PC-3 (cell line): ENCODE measurements around the gene ESYT2. TPM values are rescaled to one million over a fixed set of nuclear protein-coding genes. Genes with fewer than 3 reads are reported as not detected.
A peak's percentile ranks its signal among the peaks of the same experiment; 100 is the strongest.

Experiments
- ATAC-seq: fragments of 200-7000 bp; cut with Tn5 transposase; 2 replicates; pipeline ENCODE4 v1.9.1; 2020; ENCODE audit warnings: mild to moderate bottlenecking, moderate library complexity
- BruUV-seq: library from RNA; stranded (reverse); fragments of 400-500 nt; replicated peaks from 2 replicates; lab custom pipeline; 2021; lab: Mats Ljungman, UMichigan
- CTCF ChIA-PET: fragments of 300-600 bp; sonication (Branson Sonifier 250); formaldehyde crosslinking; loops from one replicate; lab custom pipeline; 2022; ENCODE audit warnings: antibody characterized with exemption; lab: Charles Lee
- POLR2A ChIA-PET: fragments of 300-600 bp; sonication (Branson Sonifier 250); formaldehyde crosslinking; loops from one replicate; lab custom pipeline; 2022; ENCODE audit warnings: antibody characterized with exemption; ENCODE audit not compliant: unreplicated experiment; lab: Charles Lee
- DNase-seq: peaks from one replicate; pipeline ENCODE4 v3.0.0-alpha.2; 2015
- H2AFZ ChIP-seq: fragments of 300-600 bp; sonication (generic); 2 replicates; pipeline ENCODE4 v1.6.0; 2016; ENCODE audit warnings: antibody characterized with exemption, low read length
- H3F3A ChIP-seq: fragments of 300-600 bp; sonication (generic); one replicate; pipeline ENCODE4 v1.6.0; 2017; ENCODE audit warnings: antibody characterized with exemption, low read length, control low read depth, mild to moderate bottlenecking; ENCODE audit not compliant: unreplicated experiment
- H3K27ac ChIP-seq: fragments of 300-600 bp; sonication (generic); 2 replicates; pipeline ENCODE4 v1.5.1; 2016; ENCODE audit warnings: mild to moderate bottlenecking, low read length
- H3K27me3 ChIP-seq: fragments of 300-600 bp; sonication (generic); 2 replicates; pipeline ENCODE4 v1.6.1; 2016; ENCODE audit warnings: low read length, mixed read lengths
- H3K36me3 ChIP-seq: fragments of 300-600 bp; sonication (generic); 2 replicates; pipeline ENCODE4 v1.6.1; 2016; ENCODE audit warnings: low read depth, mixed run types, low read length, mixed read lengths
- H3K4me1 ChIP-seq: fragments of 300-600 bp; sonication (generic); 2 replicates; pipeline ENCODE4 v1.5.1; 2016; ENCODE audit warnings: low read length; ENCODE audit not compliant: insufficient read depth
- H3K4me2 ChIP-seq: fragments of 300-600 bp; sonication (generic); 2 replicates; pipeline ENCODE4 v1.6.0; 2016; ENCODE audit warnings: low read length
- H3K4me3 ChIP-seq: fragments of 300-600 bp; sonication (generic); 2 replicates; pipeline ENCODE4 v1.5.1; 2016; ENCODE audit warnings: mild to moderate bottlenecking, low read length, mixed read lengths
- H3K79me2 ChIP-seq: fragments of 300-600 bp; sonication (generic); 2 replicates; pipeline ENCODE4 v1.6.1; 2017; ENCODE audit warnings: low read length, mixed read lengths
- H3K9ac ChIP-seq: fragments of 300-600 bp; sonication (generic); 2 replicates; pipeline ENCODE4 v1.6.0; 2016; ENCODE audit warnings: mild to moderate bottlenecking, low read length
- H3K9me2 ChIP-seq: fragments of 300-600 bp; sonication (generic); replicated peaks from 2 replicates; pipeline ENCODE4 v1.6.1; 2016; ENCODE audit warnings: mixed run types, low read length, mixed read lengths
- H3K9me3 ChIP-seq: fragments of 300-600 bp; sonication (generic); 2 replicates; pipeline ENCODE4 v1.6.1; 2016; ENCODE audit warnings: low read length, mixed read lengths
- H4K20me1 ChIP-seq: fragments of 300-600 bp; sonication (generic); 2 replicates; pipeline ENCODE4 v1.6.1; 2016; ENCODE audit warnings: low read length, mixed read lengths
- EZH2 ChIP-seq: fragments of 300-600 bp; sonication (generic); IDR thresholded peaks from one replicate; pipeline ENCODE4 v1.6.1; 2017; ENCODE audit warnings: antibody characterized with exemption, mild to moderate bottlenecking, low read length; ENCODE audit not compliant: unreplicated experiment
- EZH2phosphoT487 ChIP-seq: fragments of 300-600 bp; sonication (generic); IDR thresholded peaks from 2 replicates; pipeline ENCODE4 v1.6.1; 2018; ENCODE audit warnings: mild to moderate bottlenecking, antibody characterized with exemption, low read length, borderline replicate concordance
- intact Hi-C: fragments of 100-400 bp; cut with micrococcal nuclease; formaldehyde crosslinking; loops from 2 replicates; pipeline ENCODE4 v1.9.0; 2023
- total RNA-seq: library from RNA; depleted of rRNA; stranded (reverse); fragments of >200 nt; gene quantifications from 2 replicates; pipeline ENCODE4 v1.2.3, GENCODE V29; 2014
- TF ChIP-seq, protein P1 (sequence below): fragments of 300-600 bp; sonication (generic); conservative IDR thresholded peaks from 2 replicates; pipeline ENCODE4 v1.5.1; 2017; ENCODE audit warnings: antibody characterized with exemption, low read depth, mild to moderate bottlenecking, low read length

Gene ESYT2
- total RNA-seq, 1 experiment from 2014 or later: 76.1 TPM

DNA sequence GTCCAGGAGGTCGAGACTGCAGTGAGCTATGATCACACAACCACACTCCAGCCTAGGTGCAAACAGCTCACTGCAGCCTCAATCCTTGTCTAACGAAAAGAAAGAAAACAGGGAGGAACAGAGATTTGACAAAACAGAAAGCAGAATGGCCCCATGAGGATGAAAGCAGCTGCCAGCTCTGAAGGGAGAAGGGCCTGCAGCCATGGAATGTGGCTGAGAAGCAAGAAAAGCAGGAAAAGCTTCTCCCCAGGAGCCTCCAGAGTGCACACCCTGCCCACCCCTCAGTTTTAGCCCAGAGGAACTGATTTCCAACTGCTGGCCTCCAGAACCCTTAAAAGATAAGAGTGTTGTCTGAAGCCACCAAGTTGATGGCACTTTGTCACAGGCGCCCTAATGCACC lies 13.0 kb downstream of the ESYT2 start:
- CTCF ChIA-PET: no interaction called here
- Histone ChIP-seq H3K36me3 (no peaks in the 10 kb centered on the region), H3F3A (peaks cover 15% of the 10 kb centered on the region), H3K4me1 (peaks cover 56% of the 10 kb centered on the region), H3K9me3 (no peaks in the 10 kb centered on the region), H3K27ac (peak overlapping the region; percentile 99; the same call in 1 of the 2 replicates), H3K27me3 (no peaks in the 10 kb centered on the region), H2AFZ (no peak overlapping the region), H3K79me2 (peaks cover 88% of the 10 kb centered on the region), H3K4me3 (peak overlapping the region; percentile 67; the same call in 1 of the 2 replicates), H3K9ac (no peak overlapping the region), H3K4me2 (peak overlapping the region; percentile 80), H4K20me1 (peaks cover 3% of the 10 kb centered on the region; the same call in 1 of the 2 replicates), H3K9me2 (no peaks in the 10 kb centered on the region)
- POLR2A ChIA-PET: interaction anchor here (0.5 to 0.6 kb wide), 3 partner anchors 14 to 57 kb away, joined by 3 to 7 read pairs (median 3); no protein-coding TSS in a partner anchor
- ATAC-seq (no peak), DNase-seq (no peak)
- BruUV-seq: no TSS peak
- TF ChIP-seq, protein P1, sequence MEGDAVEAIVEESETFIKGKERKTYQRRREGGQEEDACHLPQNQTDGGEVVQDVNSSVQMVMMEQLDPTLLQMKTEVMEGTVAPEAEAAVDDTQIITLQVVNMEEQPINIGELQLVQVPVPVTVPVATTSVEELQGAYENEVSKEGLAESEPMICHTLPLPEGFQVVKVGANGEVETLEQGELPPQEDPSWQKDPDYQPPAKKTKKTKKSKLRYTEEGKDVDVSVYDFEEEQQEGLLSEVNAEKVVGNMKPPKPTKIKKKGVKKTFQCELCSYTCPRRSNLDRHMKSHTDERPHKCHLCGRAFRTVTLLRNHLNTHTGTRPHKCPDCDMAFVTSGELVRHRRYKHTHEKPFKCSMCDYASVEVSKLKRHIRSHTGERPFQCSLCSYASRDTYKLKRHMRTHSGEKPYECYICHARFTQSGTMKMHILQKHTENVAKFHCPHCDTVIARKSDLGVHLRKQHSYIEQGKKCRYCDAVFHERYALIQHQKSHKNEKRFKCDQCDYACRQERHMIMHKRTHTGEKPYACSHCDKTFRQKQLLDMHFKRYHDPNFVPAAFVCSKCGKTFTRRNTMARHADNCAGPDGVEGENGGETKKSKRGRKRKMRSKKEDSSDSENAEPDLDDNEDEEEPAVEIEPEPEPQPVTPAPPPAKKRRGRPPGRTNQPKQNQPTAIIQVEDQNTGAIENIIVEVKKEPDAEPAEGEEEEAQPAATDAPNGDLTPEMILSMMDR: no peak
- intact Hi-C loops: loop anchor here (5.0 to 10.0 kb wide), 2 partner anchors 114 to 159 kb away; partner anchors contain the start of gene NCAPG2

DNA sequence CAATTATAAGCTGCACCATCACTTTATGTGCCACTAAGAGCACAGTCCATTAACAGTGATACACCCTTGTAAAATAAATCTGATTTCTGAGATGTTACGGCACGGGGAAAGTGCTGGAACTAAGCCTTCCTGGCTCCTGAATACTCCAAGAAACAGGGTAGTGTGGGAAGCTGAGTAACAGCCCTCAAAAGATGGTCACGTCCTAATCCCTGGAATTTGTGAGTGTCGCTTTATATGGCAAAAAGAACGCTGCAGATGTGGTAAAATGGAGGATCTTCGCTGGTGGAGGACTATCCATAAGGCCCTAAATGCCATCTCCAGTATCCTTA lies 13.5 kb downstream of the ESYT2 start:
- DNase-seq: no peak
- no peak overlapping the region for H2AFZ ChIP-seq
- no peaks in the 10 kb centered on the region for H3K9me2 ChIP-seq
- H3K27me3 ChIP-seq: no peaks in the 10 kb centered on the region
- ChIA-PET CTCF (no interaction called here), POLR2A (interaction anchor here (0.5 kb wide), 1 partner anchor 13 kb away, joined by 3 read pairs; no protein-coding TSS in a partner anchor)
- H3F3A ChIP-seq: peaks cover 11% of the 10 kb centered on the region
- ATAC-seq: no peak
- peaks cover 3% of the 10 kb centered on the region; the same call in 1 of the 2 replicates for H4K20me1 ChIP-seq
- no peaks in the 10 kb centered on the region for H3K9me3 ChIP-seq
- H3K4me2 ChIP-seq: no peak overlapping the region
- H3K79me2 ChIP-seq: peaks cover 91% of the 10 kb centered on the region
- no peaks in the 10 kb centered on the region for H3K36me3 ChIP-seq
- peaks cover 54% of the 10 kb centered on the region for H3K4me1 ChIP-seq
- TF ChIP-seq EZH2phosphoT487 (no peak), EZH2 (no peak)
- TF ChIP-seq, protein P1: no peak
- no TSS peak for BruUV-seq
- H3K9ac ChIP-seq: no peak overlapping the region
- intact Hi-C loops: loop anchor here (5.0 to 10.0 kb wide), 2 partner anchors 113 to 159 kb away; partner anchors contain the start of gene NCAPG2
- no peak overlapping the region for H3K4me3 ChIP-seq
- H3K27ac ChIP-seq: no peak overlapping the region

DNA sequence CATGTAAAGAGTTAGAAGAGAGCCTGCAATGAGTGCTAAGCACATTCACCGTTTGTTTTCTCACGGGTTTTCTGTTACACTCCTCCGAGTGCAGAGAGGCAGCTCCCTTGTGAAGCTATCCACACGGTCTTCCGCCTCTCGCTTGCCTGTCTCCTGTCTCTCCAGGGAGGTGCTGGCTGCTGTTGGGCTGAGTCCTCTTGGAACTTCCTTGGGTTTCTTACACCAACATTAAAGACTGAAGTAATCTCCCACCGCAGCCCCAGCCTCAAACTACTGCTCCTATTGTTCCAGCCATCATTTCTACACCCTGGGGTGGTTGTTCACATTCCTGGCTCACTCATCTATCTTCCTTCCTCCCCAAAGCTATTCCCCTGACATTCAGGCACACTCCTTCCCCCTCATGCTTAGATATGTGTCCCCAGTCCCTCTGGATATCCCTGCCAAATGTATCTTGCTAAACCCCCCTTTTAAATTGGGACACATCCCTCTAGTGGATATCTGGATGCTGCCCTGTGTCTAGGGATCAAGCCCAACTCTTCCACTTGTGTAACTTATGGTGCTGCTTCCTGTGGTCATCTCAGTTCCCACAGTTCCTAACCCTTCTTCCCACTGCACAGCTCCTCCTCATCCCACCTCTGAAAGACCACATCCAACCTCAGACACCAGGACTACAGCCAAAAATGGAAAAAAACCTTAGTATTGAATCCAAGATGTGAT lies 14.1 kb downstream of the ESYT2 start:
- H3K9ac ChIP-seq: no peak overlapping the region
- peaks cover 49% of the 10 kb centered on the region for H3K4me1 ChIP-seq
- H3K27me3 ChIP-seq: no peaks in the 10 kb centered on the region
- POLR2A ChIA-PET: no interaction called here
- DNase-seq (no peak), ATAC-seq (no peak)
- H3F3A ChIP-seq: peaks cover 11% of the 10 kb centered on the region
- CTCF ChIA-PET: no interaction called here
- H3K4me3 ChIP-seq: no peak overlapping the region
- BruUV-seq: no TSS peak
- peaks cover 91% of the 10 kb centered on the region for H3K79me2 ChIP-seq
- no peaks in the 10 kb centered on the region for H3K36me3 ChIP-seq
- TF ChIP-seq EZH2 (no peak), EZH2phosphoT487 (no peak)
- TF ChIP-seq, protein P1: no peak
- no peak overlapping the region for H2AFZ ChIP-seq
- H3K4me2 ChIP-seq: no peak overlapping the region
- peaks cover 3% of the 10 kb centered on the region; the same call in 1 of the 2 replicates for H4K20me1 ChIP-seq
- intact Hi-C loops: loop anchor here (5.0 to 10.0 kb wide), 2 partner anchors 113 to 160 kb away; partner anchors contain the start of gene NCAPG2
- H3K9me2 ChIP-seq: no peaks in the 10 kb centered on the region
- no peak overlapping the region for H3K27ac ChIP-seq
- no peaks in the 10 kb centered on the region for H3K9me3 ChIP-seq
